ENCODE data around the gene ITSN1. TPM values are rescaled to one million over a fixed set of nuclear protein-coding genes. Genes with fewer than 3 reads are reported as not detected.
A peak's percentile ranks its signal among the peaks of the same experiment; 100 is the strongest.

The ITSN1 gene
- total RNA-seq, 1 donor from 2014 or later, result 77.5 TPM

GRCh38 chr21:33947451-33948095, 305.3 kb downstream of the ITSN1 start:
- H3K27ac Mint-ChIP-seq, result peak overlapping the region; percentile 99
- H3K4me1 Mint-ChIP-seq, result peaks cover 33% of the 10 kb centered on the region
- peak overlapping the region; percentile 57 for H3K4me3 Mint-ChIP-seq
- TF ChIP-seq, protein P1, sequence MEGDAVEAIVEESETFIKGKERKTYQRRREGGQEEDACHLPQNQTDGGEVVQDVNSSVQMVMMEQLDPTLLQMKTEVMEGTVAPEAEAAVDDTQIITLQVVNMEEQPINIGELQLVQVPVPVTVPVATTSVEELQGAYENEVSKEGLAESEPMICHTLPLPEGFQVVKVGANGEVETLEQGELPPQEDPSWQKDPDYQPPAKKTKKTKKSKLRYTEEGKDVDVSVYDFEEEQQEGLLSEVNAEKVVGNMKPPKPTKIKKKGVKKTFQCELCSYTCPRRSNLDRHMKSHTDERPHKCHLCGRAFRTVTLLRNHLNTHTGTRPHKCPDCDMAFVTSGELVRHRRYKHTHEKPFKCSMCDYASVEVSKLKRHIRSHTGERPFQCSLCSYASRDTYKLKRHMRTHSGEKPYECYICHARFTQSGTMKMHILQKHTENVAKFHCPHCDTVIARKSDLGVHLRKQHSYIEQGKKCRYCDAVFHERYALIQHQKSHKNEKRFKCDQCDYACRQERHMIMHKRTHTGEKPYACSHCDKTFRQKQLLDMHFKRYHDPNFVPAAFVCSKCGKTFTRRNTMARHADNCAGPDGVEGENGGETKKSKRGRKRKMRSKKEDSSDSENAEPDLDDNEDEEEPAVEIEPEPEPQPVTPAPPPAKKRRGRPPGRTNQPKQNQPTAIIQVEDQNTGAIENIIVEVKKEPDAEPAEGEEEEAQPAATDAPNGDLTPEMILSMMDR (IDR thresholded peaks at IDR 0.05; ENCODE audit: unreplicated experiment), result no peak
- H3K36me3 Mint-ChIP-seq, result peaks cover 15% of the 10 kb centered on the region
- DNase-seq (ENCODE audit: low spot score in 2 of 2, unreplicated experiment in 2 of 2), result peak; percentile 45 to 68
- H3K27me3 Mint-ChIP-seq (ENCODE audit: low read depth), result no peaks in the 10 kb centered on the region
- H3K9me3 Mint-ChIP-seq, result peaks cover 10% of the 10 kb centered on the region

DNA sequence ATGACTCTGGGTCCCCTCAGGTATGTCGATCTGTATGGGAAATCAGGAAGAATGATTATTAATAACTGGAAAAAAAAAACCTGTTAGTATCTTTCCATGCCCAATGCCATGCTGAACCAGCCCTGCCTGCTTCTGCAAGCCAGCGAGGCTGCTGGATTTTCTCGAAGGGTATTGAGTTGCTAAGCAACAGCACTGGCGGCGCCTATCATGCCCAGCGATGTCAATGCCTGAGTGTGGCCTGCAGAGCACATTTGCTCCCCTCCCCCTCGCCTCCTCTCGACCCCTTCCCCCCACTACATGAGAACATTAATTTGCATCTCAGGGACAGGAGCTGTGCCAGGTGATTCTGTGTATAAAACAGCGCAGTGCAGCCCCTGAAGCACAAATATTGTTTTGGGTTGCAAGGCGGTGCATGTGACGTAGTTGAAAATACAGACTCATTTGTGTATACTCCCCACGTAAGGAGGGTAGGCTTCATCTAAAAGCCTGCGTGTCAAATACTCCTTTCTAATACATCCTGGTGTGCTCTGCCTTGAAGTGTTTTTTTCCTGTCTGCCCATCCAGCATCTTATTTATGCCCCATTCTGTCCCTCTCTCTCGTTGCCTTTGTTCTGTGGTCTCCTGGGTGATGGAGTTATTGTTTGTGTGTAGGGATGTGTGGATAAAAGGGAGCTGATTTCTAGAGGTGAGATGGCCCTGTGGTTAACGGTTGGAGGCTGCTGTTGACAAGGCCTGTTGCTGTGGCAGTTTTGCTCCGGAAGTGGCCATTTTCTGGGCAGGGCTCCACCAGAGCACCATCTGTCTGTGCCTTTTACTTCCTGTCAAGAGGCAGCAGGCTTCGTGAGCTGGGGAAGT, 306.0 kb downstream of the ITSN1 start:
- Mint-ChIP-seq H3K4me3 (peak overlapping the region; percentile 57), H3K9me3 (peaks cover 10% of the 10 kb centered on the region), H3K36me3 (peaks cover 15% of the 10 kb centered on the region), H3K27me3 (ENCODE audit: low read depth) (no peaks in the 10 kb centered on the region), H3K27ac (peak overlapping the region; percentile 99), H3K4me1 (peaks cover 33% of the 10 kb centered on the region)
- DNase-seq (ENCODE audit: low spot score in 2 of 2, unreplicated experiment in 2 of 2), result no peak
- TF ChIP-seq, protein P1 (IDR thresholded peaks at IDR 0.05; ENCODE audit: unreplicated experiment), result no peak

GRCh38 chr21:33948951-33949444, 306.7 kb downstream of the ITSN1 start:
- Mint-ChIP-seq H3K27me3 (ENCODE audit: low read depth) (no peaks in the 10 kb centered on the region), H3K9me3 (peaks cover 10% of the 10 kb centered on the region), H3K4me1 (peaks cover 33% of the 10 kb centered on the region), H3K4me3 (no peak overlapping the region), H3K36me3 (peaks cover 13% of the 10 kb centered on the region), H3K27ac (peak overlapping the region; percentile 99)
- no peak for DNase-seq (ENCODE audit: low spot score in 2 of 2, unreplicated experiment in 2 of 2)
- TF ChIP-seq, protein P1 (IDR thresholded peaks at IDR 0.05; ENCODE audit: unreplicated experiment), result no peak

Other genes starting within 250 kb of the ITSN1 start
- gene IFNGR2, start 239.1 kb upstream of the ITSN1 start, total RNA-seq, result 57.9 to 63.4 TPM (median 59.6 TPM) in 3 replicates
- 37.3 to 41.1 TPM (median 39.5 TPM) in 3 replicates for gene TMEM50B, start 162.5 kb upstream of the ITSN1 start, total RNA-seq
- 2.6 to 3.1 TPM (median 2.8 TPM) in 3 replicates for gene DNAJC28, start 150.8 kb upstream of the ITSN1 start, total RNA-seq
- gene GART, start 100.4 kb upstream of the ITSN1 start, total RNA-seq, result 85.1 to 88.4 TPM (median 85.3 TPM) in 3 replicates
- gene SON, start 99.5 kb upstream of the ITSN1 start, total RNA-seq, result 427 to 437 TPM (median 428 TPM) in 3 replicates
- gene DONSON, start 53.8 kb upstream of the ITSN1 start, total RNA-seq, result 16.4 to 21.8 TPM (median 20.0 TPM) in 3 replicates
- gene CRYZL1, start 760 bp upstream of the ITSN1 start, total RNA-seq, result 63.0 to 68.3 TPM (median 65.1 TPM) in 3 replicates